ENCODE results near the gene PSKH1. TPM values are rescaled to one million over a fixed set of nuclear protein-coding genes. Genes with fewer than 3 reads are reported as not detected.
A peak's percentile ranks its signal among the peaks of the same experiment; 100 is the strongest.

Gene PSKH1
- total and polyA plus RNA-seq, 9 of the 15 experiments (the other 6 are each of a cell fraction or from before 2014, with no cell fraction given), result 0.96 to 20.9 (median 9.4) TPM

GRCh38 chr16:67857547-67858233 is 35.4 kb upstream of the PSKH1 start (continued):
- TF ChIP-seq ZBTB40 (IDR thresholded peaks at IDR 0.05), result no peak
- no peak for TF ChIP-seq ZBTB40 (CRISPR knock-in tag; IDR thresholded peaks at IDR 0.05)
- TF ChIP-seq ZNF232 (CRISPR knock-in tag; IDR thresholded peaks at IDR 0.05), result no peak
- TF ChIP-seq ZC3H11A (IDR thresholded peaks at IDR 0.05; ENCODE audit: low read depth, low read length), result no peak
- peak; percentile 92 for TF ChIP-seq MXI1 (IDR thresholded peaks at IDR 0.05; ENCODE audit: low read depth, low read length)
- TF ChIP-seq EGR1 (conservative IDR thresholded peaks at IDR 0.05), result peak; percentile 84
- TF ChIP-seq MTA1 (IDR thresholded peaks at IDR 0.05; ENCODE audit: borderline replicate concordance), result no peak
- no peak for TF ChIP-seq RB1 (IDR thresholded peaks at IDR 0.05; ENCODE audit: low read depth)
- no peak for TF ChIP-seq HMG20A (CRISPR knock-in tag; conservative IDR thresholded peaks at IDR 0.05)
- peak; percentile 55; the same call in 1 of the 2 replicates for TF ChIP-seq SMARCA4 (IDR thresholded peaks at IDR 0.05)
- no peak; the same call in 1 of the 2 replicates for TF ChIP-seq PKNOX1 (IDR thresholded peaks at IDR 0.05)
- TF ChIP-seq THAP7 (CRISPR knock-in tag; IDR thresholded peaks at IDR 0.05), result no peak
- no peak for TF ChIP-seq STAT5A (IDR thresholded peaks at IDR 0.05; ENCODE audit: borderline replicate concordance, low read length)
- peak; percentile 16 for TF ChIP-seq MEIS2 (IDR thresholded peaks at IDR 0.05; ENCODE audit: partially characterized antibody)
- TF ChIP-seq RHOXF2B (CRISPR knock-in tag; conservative IDR thresholded peaks at IDR 0.05), result no peak
- no peak for TF ChIP-seq ZNF41 (CRISPR knock-in tag; conservative IDR thresholded peaks at IDR 0.05)
- TF ChIP-seq ZNF695 (CRISPR knock-in tag; IDR thresholded peaks at IDR 0.05), result no peak
- no peak for TF ChIP-seq SNIP1 (IDR thresholded peaks at IDR 0.05; ENCODE audit: low read depth)
- TF ChIP-seq CBX3 (IDR thresholded peaks at IDR 0.05; ENCODE audit: borderline replicate concordance in 1 of 2, low read length in 2 of 2), result no peak
